Epithelial cell of proximal tubule (primary cell): Measurements from ENCODE around the gene IFITM10. TPM values are rescaled to one million over a fixed set of nuclear protein-coding genes. Genes with fewer than 3 reads are reported as not detected.

Source experiments
- DNase-seq: peaks from one replicate; pipeline ENCODE4 v3.0.0-alpha.2; 2011; ENCODE audit warnings: low read depth
- H3K4me3 ChIP-seq: 2 replicates; pipeline ENCODE4 v1.5.1; 2011; ENCODE audit warnings: low read depth, mild to moderate bottlenecking, low read length
- total RNA-seq: library from RNA; depleted of rRNA; stranded (reverse); fragments of >200 nt; gene quantifications from 2 replicates; pipeline ENCODE4 v1.2.3, GENCODE V29; 2015
- TF ChIP-seq, protein P1 (sequence below): conservative IDR thresholded peaks from 2 replicates; pipeline ENCODE4 v1.5.1; 2012; ENCODE audit warnings: low read depth, mild to moderate bottlenecking, low read length

The IFITM10 gene
- total RNA-seq, 1 donor from 2014 or later = not detected

DNA sequence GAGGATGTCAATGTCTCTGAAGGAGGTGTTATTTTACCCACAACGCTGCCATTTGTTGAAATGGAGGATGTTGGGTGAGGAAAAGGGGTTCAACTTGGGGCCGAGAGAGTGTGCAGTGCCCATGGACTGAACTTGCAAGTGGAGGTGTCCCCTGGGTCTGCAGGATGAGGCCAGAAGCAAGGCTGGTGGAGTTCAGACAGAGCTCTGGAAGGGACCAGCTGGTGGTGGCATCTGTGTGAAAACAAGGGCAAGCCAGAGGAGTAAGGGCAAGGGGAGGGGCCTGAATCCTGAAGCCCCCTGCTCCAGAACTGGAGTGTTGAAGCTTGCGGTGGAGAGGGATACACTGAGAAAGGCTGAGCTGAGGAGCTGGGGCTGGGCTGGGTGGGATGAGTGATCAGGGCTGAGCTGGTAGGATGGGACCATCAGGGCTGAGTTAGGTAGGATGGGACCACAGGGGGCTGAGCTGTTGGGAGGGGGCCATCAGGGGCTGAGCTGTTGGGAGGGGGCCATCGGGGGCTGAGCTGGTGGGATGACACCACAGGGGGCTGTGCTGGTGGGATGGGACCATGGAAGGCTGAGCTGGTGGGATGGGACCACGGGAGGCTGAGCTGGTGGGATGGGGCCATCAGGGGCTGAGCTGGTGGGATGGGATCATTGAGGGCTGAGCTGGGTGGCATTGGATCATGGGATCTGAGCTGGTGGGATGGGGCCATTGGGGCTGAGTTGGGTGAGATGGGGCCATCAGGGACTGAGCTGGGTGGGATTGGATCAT, 26.7 kb upstream of the IFITM10 start:
- DNase-seq = no peak
- TF ChIP-seq, protein P1, sequence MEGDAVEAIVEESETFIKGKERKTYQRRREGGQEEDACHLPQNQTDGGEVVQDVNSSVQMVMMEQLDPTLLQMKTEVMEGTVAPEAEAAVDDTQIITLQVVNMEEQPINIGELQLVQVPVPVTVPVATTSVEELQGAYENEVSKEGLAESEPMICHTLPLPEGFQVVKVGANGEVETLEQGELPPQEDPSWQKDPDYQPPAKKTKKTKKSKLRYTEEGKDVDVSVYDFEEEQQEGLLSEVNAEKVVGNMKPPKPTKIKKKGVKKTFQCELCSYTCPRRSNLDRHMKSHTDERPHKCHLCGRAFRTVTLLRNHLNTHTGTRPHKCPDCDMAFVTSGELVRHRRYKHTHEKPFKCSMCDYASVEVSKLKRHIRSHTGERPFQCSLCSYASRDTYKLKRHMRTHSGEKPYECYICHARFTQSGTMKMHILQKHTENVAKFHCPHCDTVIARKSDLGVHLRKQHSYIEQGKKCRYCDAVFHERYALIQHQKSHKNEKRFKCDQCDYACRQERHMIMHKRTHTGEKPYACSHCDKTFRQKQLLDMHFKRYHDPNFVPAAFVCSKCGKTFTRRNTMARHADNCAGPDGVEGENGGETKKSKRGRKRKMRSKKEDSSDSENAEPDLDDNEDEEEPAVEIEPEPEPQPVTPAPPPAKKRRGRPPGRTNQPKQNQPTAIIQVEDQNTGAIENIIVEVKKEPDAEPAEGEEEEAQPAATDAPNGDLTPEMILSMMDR = no peak
- no peak overlapping the region for H3K4me3 ChIP-seq

DNA sequence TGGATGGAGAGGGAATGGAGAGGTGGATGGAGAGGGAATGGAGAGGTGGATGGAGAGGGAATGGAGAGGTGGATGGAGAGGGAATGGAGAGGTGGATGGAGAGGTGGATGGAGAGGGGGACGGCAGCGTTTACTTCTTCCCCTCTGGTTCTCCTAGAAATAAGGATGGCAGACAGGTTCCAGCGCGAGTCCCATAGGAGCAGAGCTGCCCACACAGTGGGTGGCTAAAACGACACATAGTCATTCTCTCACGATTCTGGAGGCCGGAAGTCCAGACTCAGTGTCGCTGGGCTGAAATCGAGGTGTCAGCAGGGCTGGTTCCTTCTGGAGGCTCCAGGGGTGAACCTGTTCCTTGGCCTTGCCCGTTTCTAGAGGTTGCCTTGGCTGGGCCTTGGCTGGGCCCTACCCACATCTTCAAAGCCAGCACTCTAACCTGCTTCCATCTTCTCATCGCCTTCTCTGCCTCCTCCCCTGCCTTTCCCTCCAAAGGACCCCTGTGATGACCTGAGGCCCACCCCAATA, 26.0 kb upstream of the IFITM10 start:
- no peak for DNase-seq
- H3K4me3 ChIP-seq = no peak overlapping the region
- TF ChIP-seq, protein P1 = no peak

GRCh38 chr11:1774886-1775285, 24.5 kb upstream of the IFITM10 start:
- TF ChIP-seq, protein P1 = no peak
- no peak for DNase-seq
- no peak overlapping the region for H3K4me3 ChIP-seq

DNA sequence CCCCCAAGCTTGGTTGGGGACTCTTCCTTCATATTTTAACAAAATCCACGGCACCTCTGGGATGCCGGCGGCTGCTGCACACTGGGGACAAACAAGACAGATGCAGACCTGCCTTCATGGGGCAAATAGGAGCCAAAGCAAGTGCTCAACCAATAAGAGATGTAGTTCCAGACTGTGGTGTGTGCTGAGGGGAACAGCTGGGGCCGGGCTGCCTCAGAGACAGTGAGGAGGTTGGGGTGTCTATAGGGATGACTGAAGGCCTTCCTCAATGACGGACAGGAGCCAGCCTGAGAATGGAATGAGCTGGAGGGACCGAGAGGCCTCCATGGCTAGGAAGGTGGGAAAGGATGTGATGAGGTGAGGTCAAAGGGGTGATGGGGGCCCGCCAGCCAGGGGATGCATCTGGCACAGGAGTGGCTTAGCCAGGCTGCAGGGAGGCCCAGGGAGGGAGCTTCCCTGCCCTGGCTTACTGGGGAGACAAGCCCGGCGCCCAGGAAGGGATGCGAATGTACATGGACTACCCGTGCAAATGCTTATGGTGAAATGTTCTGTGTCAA, 23.7 kb upstream of the IFITM10 start:
- H3K4me3 ChIP-seq = no peak overlapping the region
- no peak for DNase-seq
- TF ChIP-seq, protein P1 = no peak

- TF ChIP-seq, protein P1 = no peak
- H3K4me3 ChIP-seq = no peak overlapping the region
- no peak for DNase-seq
These were observed 23.0 kb upstream of the IFITM10 start for GRCh38 chr11:1773131-1773993.

DNA sequence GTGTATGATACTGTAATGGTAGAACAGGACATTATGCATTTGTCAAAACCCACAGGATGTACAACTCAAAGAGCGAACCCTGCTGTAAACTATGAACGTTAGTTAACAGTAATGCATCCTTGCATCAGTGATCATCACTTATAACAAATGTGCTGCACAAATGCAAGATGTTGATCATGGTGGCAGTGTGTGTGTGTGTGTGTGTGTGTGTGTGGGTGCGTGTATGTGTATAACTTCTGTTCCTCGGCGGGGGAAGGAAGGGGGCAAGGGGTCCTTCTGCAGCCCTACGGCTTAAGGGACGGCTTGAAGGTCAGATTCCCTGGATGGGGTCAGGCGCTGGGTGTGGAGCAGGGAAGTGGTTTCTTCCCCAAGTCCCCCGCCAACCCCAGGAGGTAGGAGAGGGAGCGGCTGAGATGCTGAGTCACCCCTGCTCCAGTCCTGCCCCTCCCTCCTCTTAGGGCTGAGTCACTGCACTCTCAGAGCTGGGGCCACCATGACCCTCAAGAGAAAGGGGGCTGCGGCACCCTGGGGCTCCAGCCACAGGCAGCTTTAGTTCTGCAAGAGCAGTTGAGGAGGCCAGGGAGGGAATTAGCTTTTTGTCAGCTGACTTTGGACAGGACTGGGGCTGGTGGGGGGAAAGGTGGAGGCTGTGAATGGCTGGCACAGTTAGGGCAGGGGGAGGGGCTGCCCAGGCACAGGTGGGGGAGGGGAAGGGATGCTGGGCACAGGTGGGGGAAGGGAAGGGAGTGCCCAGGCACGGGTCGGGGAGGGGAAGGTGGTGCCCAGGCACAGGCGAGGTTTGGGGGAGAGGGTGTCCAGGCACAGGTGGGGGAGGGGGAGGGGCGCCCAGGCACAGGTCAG, 22.1 kb upstream of the IFITM10 start:
- peak; percentile 69 for DNase-seq
- TF ChIP-seq, protein P1 = no peak
- peak overlapping the region; percentile 8 for H3K4me3 ChIP-seq
